ENCODE measurements around the gene RGS9. TPM values are rescaled to one million over a fixed set of nuclear protein-coding genes. Genes with fewer than 3 reads are reported as not detected.

RGS9 gene
- total RNA-seq, 4 donors from 2014 or later: 1.2 to 4.4 (median 2.8) TPM

- no peaks in the 10 kb centered on the region for H3K27me3 ChIP-seq
- in situ Hi-C loops (cut with MboI; ENCODE audit: low sequenced_read_pairs in 4 of 4): loop anchor here in 1 of 4 donors (10.0 kb wide), 1 partner anchor 928 kb away; no protein-coding TSS in a partner anchor
- no peaks in the 10 kb centered on the region for H3K4me1 ChIP-seq
These were observed 99.2 kb downstream of the RGS9 start for GRCh38 chr17:65236321-65236720.

DNA sequence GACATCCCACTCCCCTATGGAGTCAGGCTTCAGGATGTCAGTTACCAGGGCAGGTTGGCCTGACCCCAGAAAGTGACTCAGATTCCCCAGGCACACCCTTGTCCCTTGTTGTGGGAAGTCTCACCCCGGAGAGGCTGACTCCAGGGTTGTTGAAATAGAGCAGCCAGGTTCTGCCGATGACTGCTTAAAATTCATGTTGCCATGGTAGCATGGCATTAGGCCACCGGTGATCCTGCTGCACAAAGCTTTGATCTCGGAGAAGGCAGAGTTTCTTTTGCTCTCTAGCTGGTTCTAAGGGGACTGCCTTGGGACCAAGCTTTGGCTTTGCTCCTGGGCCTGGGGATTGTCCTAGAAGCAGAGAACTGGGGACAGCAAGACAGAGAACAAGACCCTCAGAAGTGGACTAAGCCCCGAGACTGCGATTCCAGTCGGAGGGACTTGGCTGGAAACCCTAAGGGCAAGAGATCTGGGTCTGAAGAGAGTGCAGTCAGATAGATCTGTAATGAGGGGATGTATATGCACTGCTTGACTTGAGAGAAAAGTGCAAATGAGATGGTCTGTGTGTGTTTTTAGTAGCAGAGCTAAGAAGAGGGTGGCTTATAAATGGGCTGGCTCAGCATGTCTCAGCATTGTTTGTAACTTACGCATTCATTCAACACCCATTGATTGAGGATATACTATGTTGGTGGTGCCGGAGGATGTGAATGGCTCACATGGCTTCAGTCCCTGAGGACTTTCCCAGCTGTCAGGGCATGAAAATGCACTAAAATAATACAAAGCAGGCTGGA, 106.9 kb downstream of the RGS9 start:
- no peaks in the 10 kb centered on the region for H3K9me3 ChIP-seq
- no peaks in the 10 kb centered on the region for H3K4me1 ChIP-seq
- in situ Hi-C loops (cut with MboI; ENCODE audit: low sequenced_read_pairs in 4 of 4): no loop called here
- no peak overlapping the region for H3K27ac ChIP-seq
- H3K27me3 ChIP-seq: no peaks in the 10 kb centered on the region
- ATAC-seq (no peak), DNase-seq (no peak)
- no peaks in the 10 kb centered on the region for H3K36me3 ChIP-seq
- H3K4me3 ChIP-seq: no peak overlapping the region
- intact Hi-C loops (cut with DNase I; ENCODE audit: low total_unique reads): no loop called here
- TF ChIP-seq, protein P1, sequence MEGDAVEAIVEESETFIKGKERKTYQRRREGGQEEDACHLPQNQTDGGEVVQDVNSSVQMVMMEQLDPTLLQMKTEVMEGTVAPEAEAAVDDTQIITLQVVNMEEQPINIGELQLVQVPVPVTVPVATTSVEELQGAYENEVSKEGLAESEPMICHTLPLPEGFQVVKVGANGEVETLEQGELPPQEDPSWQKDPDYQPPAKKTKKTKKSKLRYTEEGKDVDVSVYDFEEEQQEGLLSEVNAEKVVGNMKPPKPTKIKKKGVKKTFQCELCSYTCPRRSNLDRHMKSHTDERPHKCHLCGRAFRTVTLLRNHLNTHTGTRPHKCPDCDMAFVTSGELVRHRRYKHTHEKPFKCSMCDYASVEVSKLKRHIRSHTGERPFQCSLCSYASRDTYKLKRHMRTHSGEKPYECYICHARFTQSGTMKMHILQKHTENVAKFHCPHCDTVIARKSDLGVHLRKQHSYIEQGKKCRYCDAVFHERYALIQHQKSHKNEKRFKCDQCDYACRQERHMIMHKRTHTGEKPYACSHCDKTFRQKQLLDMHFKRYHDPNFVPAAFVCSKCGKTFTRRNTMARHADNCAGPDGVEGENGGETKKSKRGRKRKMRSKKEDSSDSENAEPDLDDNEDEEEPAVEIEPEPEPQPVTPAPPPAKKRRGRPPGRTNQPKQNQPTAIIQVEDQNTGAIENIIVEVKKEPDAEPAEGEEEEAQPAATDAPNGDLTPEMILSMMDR (IDR thresholded peaks at IDR 0.05 in 4 of 5, conservative IDR thresholded peaks at IDR 0.05 in 1 of 5): no peak
- TF ChIP-seq POLR2A (IDR thresholded peaks at IDR 0.05): no peak

More at GRCh38 chr17:65236321-65236720, 99.2 kb downstream of the RGS9 start:
- no peaks in the 10 kb centered on the region for H3K9me3 ChIP-seq
- H3K27ac ChIP-seq: no peak overlapping the region
- no peaks in the 10 kb centered on the region for H3K36me3 ChIP-seq
- no peak for DNase-seq
- H3K4me3 ChIP-seq: no peak overlapping the region
- intact Hi-C loops (cut with DNase I; ENCODE audit: low total_unique reads): no loop called here
- no peak for ATAC-seq
- TF ChIP-seq POLR2A (IDR thresholded peaks at IDR 0.05): no peak
- TF ChIP-seq, protein P1 (IDR thresholded peaks at IDR 0.05 in 4 of 5, conservative IDR thresholded peaks at IDR 0.05 in 1 of 5): no peak

GRCh38 chr17:65246252-65246651, 109.1 kb downstream of the RGS9 start:
- ATAC-seq: no peak
- intact Hi-C loops (cut with DNase I; ENCODE audit: low total_unique reads): no loop called here

DNA sequence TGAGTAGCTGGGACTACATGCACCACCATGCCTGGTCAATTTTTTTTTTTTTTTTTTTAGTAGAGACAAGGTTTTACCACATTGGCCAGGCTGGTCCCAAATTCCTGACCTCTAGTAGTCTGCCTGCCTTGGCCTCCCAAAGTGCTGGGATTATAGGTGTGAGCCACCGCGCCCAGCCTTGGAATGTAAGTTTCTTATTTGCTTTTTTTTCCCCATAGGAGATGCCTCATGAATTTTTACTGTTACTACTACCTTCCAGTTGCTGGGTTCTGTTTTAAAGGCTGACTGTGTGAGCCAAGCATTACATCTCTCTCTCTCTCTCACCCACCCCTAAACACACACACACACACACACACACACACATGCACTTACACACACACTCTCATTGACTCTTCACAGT, 112.6 kb downstream of the RGS9 start:
- H3K27ac ChIP-seq: no peak overlapping the region
- no peaks in the 10 kb centered on the region for H3K9me3 ChIP-seq
- H3K4me3 ChIP-seq: no peak overlapping the region
- no peak for ATAC-seq
- intact Hi-C loops (cut with DNase I; ENCODE audit: low total_unique reads) (no loop called here), in situ Hi-C loops (cut with MboI; ENCODE audit: low sequenced_read_pairs in 4 of 4) (no loop called here)
- TF ChIP-seq, protein P1 (IDR thresholded peaks at IDR 0.05 in 4 of 5, conservative IDR thresholded peaks at IDR 0.05 in 1 of 5): no peak
- no peak for TF ChIP-seq POLR2A (IDR thresholded peaks at IDR 0.05)
- no peaks in the 10 kb centered on the region for H3K4me1 ChIP-seq
- DNase-seq: no peak
- peaks cover 0 to 3% (median 0%) of the 10 kb centered on the region in 3 donors for H3K27me3 ChIP-seq
- H3K36me3 ChIP-seq: no peaks in the 10 kb centered on the region

More at GRCh38 chr17:65246252-65246651, 109.1 kb downstream of the RGS9 start:
- Histone ChIP-seq H3K36me3 (no peaks in the 10 kb centered on the region), H3K27me3 (no peaks in the 10 kb centered on the region), H3K27ac (no peak overlapping the region), H3K9me3 (no peaks in the 10 kb centered on the region), H3K4me3 (no peak overlapping the region), H3K4me1 (no peaks in the 10 kb centered on the region)
- no peak for DNase-seq
- in situ Hi-C loops (cut with MboI; ENCODE audit: low sequenced_read_pairs in 4 of 4): no loop called here
- TF ChIP-seq POLR2A (IDR thresholded peaks at IDR 0.05): no peak
- TF ChIP-seq, protein P1 (IDR thresholded peaks at IDR 0.05 in 4 of 5, conservative IDR thresholded peaks at IDR 0.05 in 1 of 5): no peak

All from gastrocnemius medialis (tissue), 4 donors.